CD4-positive, alpha-beta T cell treated with Interleukin-10 for 1 hour (primary cell): ENCODE measurements around the gene INSR.
"Not testable (repeated sequence)": the region's sequence is repeated elsewhere in the genome, so short reads cannot be mapped to it uniquely, and the experiment has no call there.

Source experiments
- DNase-seq: peaks from one replicate; pipeline ENCODE4 v3.0.0-alpha.2; 2020

Gene INSR

DNA sequence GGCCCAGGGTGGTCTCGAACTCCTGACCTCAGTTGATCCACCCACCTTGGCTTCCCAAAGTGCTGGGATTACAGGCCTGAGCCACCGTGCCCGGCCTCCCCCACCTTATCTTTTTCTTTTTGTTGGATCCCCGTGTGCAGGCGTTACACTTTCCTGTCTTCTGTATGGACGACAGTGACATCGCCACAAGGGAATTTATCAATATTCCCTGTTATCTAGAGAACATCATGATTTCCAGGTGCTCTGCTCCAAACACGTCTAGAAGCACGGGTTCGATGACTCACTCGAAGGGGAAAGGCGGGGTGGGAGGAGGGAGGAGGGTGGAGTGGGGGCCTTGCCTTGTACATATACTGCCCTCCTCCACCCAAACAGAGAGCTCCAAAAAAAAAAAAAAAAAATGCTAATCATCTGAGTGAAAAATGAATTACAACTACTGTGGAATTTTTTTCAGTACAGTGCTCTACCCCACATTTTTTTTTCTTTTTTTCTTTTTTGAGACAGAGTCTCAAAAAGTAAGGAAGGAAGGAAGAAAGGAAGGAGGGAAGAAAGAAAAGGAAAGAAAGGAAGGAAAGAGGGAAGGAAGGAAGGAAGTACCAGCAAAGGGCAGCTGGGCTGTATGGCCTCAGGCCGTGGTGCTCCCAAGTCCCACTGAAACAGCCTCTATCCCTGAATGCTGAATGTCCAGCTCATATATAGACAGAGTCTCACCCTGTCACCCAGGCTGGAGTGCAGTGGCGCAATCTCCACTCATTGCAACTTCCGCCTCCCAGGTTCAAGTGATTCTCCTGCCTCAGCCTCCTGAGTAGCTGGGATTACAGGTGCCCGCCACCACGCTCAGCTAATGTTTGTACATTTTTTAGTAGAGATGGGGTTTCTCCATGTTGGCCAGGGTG lies 36.8 kb downstream of the INSR start:
- DNase-seq = no peak

DNA sequence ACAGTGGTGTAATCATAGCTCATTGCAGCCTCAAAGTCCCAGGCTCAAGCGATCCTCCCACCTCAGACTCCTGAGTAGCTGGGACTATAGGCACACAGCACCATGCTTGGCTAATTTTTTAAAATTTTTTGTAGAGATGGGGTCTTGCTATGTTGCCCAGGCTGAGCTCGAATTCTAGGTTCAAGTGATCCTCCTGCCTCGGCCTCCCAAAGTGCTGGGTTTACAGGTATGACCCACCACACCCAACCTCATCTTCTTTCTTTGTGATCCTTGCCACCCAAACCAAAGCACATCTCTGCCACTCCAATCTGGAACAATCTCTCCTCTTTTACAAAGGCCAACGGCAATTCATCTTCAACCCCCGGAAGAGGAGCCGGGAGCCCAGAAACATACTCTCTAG lies 38.6 kb downstream of the INSR start:
- DNase-seq = no peak

DNA sequence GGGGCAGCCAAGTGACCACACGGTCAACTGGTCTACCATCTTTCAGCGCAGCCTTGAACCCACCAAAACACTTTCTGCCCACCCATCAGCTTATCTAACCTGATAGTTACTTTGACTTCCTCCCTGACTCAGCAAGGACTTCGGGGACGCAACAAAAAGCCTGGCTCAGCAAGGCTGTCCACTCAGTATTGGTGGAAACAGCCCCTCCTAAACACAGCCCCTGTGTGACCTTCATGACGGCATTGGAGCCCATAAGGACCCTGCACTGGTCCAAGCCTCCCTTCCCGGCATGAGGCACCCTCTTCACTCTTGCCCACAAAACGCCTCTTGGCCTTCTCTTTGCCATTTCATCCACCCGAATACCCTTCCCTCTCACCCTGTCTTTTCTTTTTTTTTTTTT lies 39.1 kb downstream of the INSR start:
- DNase-seq = no peak

DNA sequence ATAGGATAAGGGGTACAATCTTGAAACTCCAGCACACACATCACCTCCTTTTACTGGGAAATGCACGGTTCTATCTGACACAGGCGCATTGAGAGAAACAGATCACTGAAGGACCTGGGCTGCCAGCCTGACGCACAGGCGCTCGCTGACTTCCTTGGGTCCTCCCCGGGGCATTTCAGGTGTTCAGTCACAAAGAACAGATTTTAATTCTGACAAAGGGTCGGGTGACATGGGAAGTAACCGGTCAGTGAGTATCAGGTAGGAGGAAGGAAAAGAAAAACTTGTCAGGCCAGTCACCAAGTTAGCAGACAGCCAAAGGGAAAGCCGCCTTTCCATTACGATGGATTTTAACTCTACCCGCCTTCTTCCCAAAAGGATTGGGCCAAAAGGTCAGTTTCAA lies 39.6 kb downstream of the INSR start:
- DNase-seq = no peak

DNA sequence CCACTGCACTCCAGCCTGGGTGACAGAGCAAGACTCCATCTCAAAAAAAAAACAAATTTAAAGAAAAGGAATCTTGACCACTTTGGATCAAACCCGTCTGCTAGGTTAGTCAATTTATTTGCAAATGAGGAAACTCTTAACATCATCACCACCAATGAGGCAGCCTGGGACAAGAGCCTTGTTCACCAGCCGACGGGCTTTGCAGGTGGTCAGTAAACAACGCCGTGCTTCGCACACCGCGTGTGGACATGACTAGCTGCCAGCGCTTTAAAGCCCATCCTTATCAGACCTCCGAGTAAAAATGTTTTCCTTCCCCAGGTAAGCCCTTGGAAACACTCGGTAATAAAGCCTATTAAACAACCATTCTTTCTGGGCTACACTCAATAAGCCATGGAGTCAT lies 41.9 kb downstream of the INSR start:
- no peak for DNase-seq

DNA sequence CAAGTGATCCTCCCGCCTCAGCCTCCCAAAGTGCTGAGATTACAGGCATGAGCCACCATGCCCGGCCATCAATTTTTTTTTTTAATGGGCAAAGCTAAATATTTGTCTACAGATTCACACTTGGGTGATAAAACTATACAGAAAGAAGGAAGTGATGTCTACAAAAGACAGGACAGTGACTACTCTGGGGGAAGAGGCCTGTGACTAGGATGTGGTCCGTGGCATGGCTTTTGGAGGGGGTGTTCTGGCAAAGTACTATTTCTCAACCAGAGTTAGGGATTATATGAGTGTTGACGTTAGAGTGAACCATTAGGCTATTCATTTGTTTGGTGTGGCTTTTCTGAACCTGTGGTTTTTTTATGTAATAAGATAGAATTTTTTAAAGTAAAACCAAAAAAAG lies 42.7 kb downstream of the INSR start:
- no peak for DNase-seq

DNA sequence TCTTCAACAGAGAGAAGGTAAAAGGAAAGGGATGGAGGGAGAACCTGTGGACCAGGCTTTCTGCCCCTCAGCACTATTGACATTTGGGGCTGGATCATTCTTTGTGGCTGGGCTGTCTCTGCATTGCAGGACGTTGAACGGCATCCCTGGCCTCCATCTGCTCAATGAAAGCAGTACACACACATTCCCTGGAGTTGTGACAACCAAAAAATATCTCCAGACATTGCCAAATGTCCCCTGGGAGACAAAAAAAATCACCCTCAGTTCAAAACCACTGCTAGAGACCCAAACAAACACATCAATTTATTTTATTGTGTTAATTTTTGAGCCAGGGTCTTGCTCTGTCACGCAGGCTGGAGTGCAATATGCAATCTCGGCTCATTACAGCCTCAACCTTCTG lies 43.3 kb downstream of the INSR start:
- DNase-seq = no peak

DNA sequence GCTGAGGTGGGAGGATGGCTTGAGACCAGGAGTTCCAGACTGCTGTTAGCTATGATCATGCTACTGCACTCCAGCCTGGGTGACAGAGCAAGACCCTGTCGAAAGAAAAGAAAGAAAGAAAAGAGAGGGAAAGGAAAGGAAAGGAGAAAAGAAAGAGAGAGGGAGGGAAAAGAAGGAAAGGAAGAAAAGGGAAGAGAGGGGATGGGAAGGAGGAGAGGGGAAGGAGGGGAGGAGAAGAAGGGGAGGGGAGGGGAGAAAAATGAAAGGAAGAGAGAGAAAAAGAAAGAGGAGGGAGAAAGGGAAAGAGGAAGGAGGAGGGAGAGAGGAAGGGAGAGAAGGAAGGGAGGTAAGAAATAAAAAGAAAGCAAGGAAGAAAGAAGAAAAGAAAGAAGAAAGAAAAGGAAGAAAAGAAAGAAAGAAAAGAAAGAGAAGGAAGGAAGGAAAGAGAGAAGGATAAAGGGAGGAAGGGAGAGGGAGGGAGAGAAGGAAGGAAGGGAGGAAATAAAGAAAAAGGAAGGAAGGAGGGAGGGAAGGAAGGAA lies 44.1 kb downstream of the INSR start:
- DNase-seq = no peak

DNA sequence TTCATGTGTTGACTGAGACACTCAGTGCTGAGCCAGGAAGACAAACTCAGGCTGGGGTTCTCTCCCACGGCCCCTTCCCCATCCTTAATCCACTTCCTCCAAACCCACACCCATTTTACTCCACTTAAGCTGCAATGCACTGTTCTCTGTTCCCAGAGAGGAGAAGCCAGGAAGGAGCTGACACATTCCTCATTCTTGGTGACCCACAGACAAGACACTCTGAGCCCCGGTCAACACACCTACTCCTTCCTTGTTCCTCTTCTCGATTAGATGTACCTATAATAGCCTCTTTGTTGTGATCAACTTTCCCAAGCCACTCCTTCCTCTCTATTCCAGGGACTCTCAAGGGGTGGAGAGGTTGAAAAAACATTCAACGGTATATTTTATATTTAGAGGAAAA lies 47.1 kb downstream of the INSR start:
- DNase-seq = no peak

DNA sequence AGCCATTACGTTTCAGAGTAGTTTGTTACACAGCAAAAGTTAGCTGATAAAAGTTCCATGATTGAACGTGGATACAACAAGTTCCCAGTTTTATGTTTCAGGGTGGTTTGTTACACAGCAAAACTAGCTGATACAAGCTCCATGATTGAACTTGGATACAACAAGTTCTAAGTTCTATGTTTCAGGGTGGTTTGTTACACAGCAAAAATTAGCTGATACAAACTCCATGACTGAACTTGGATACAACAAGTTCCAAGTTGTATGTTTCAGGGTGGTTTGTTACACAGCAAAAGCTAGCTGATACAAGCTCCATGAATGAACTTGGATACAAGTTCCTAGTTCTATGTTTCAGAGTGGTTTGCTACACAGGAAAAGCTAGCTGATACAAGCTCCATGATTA lies 47.6 kb downstream of the INSR start:
- DNase-seq = no peak

DNA sequence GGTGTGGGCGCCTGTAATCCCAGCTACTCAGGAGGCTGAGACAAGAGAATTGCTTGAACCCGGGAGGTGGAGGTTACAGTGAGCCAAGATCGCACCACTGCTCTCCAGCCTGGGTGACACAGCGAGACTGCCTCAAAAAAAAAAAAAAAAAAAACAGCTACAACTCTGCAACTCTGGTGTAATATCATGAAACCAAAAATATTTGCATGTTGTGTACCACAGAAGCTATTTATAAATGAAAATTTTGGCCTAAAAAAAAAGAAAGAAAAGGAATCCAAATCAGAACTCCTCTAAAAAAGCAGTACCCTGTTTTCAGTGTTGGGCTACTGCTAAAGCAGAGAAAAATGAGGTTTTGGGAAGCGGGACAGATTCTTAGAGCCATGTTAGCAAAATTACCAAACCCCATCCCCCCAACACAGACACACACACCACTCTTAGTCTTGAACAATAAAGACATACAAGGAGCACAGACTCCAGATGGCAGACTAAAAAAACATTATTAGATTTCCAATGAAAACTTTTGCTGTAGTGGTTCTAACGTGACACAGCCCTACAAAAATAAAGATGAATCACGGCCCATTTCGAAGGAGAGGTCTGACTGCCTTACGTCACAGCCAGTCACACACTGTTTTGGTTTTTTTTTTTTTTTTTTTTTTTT lies 51.5 kb downstream of the INSR start:
- DNase-seq = no peak

DNA sequence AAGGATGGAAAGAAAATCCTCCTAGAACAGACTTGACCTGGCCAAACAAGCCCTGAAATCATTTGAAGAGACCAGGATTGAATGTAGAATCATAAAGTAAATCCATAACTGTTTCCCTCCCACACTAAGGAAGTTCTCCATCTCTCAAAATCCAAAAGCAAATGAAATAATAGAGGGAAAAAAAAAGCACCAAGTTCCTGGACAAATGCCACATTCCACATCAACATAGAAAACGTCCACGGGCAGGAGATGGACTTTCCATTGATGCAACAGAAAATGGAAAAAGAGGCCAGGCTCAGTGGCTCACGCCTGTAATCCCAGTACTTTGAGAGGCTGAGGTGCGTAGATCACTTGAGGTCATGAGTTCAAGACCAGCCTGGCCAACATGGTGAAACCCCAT lies 56.2 kb downstream of the INSR start:
- DNase-seq = no peak

DNA sequence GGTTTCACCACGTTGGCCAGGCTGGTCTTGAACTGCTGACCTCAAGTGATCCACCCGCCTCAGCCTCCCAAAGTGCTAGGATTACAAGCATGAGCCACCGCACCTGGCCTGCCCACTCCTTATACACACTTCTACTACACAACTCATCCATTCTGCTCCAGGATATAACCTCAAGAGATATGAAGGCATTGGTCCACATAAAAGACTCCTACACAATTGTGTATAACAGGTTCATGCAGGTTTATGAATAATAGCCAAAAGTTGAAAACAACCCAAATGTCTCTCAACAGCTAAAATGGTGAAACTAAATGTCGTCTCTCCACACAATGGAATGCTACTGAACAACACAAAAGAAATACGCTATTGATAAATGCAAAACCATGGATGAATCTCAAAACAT lies 58.1 kb downstream of the INSR start:
- DNase-seq = no peak

DNA sequence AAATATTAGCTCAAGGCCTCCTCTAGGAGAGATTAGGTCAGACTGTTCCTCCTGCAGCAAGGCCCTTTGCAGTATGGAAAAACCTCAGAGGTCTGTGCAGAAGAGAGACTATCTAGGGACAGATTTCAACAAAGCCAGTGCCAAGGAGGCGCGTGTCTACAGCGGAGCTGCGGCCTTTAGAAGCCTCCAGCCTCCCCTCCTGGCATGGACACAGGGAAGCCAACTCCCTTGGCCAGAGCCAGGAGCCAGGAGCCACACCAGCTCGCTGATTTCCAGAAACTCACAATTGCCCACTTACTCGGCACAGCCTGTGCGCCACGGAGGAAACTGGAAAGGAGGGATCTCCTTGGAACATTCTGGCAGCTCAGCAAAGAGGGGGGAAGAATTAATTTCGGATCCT lies 63.4 kb downstream of the INSR start:
- DNase-seq = no peak

DNA sequence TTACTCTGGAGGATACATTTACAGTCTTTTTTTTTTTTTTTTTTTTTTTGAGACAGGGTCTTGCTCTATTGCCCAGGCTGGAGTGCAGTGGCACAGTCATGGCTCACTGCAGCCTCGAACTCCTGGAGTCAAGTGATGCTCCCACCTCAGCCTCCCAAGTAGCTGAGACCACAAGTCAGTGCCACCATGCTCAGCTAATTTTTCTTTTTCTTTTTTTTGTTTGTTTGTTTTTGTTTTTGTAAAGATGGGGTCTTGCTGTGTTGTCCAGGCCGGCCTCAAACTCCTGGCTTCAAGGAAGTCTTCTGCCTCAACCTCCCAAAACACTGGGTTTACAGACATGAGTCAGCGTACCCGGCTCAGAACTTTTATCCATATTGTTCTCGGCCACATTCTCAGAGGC lies 64.5 kb downstream of the INSR start:
- DNase-seq = no peak

DNA sequence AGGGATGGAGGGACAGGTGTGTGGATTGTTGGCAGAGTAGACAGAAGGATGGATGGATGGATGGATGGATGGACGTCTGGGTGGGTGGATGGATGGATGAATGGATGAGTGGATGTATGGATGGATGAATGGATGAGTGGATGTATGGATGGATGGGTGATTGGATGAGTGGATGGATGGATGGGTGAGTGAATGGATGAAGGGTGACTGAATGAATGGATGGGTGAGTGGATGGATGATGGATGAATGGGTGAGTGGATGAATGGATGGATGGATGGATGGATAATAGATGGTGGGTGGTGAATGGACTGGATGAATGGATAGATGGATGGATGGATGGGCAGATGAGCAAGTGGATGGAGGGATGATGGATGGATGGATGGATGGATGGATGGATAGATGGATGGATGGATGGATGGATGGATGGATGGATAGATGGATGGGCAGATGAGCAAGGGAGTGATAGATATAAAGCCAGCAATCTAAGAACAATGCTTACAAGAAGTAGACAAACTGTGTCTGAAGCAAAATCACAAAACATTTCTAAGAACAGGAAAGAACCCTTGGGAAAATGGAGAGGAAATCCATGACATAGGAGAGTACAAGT lies 65.2 kb downstream of the INSR start:
- no peak for DNase-seq

DNA sequence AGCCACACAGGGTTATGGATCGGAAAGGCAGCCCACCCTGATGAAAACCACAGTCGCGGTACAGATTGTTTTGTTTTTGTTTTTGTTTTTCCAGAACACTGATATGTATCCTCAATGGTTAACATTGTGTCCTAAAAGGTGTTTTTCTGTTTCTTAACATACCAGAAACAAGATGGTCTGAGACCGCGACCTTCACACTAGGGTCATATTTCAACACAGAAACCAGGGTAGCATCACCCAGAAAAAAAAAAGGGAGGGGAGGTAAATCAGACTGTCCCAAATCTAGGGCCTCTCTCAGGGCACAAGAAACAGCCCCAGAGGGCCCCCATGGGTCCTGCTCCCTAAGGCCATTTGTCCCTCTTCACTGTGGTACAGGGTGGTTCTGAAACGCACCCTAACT lies 66.5 kb downstream of the INSR start:
- no peak for DNase-seq

DNA sequence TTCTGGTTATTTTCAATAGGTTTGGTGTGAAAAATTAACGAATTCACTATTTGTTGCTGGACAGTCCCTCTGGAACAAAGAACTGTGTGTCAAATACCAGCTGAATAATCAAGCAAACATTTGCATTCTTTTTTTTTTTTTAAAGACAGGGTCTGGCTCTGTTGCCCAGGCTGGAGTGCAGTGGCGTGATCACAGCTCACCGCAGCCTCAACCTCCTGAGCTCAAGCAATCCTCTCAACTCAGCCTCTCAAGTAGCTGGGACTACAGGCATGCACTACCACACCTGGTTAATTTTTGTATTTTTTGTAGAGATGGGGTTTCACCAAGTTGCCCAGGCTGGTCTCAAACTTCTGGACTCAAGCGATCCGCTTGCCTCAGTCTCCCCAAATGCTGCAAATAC lies 67.1 kb downstream of the INSR start:
- not testable (repeated sequence) for DNase-seq

DNA sequence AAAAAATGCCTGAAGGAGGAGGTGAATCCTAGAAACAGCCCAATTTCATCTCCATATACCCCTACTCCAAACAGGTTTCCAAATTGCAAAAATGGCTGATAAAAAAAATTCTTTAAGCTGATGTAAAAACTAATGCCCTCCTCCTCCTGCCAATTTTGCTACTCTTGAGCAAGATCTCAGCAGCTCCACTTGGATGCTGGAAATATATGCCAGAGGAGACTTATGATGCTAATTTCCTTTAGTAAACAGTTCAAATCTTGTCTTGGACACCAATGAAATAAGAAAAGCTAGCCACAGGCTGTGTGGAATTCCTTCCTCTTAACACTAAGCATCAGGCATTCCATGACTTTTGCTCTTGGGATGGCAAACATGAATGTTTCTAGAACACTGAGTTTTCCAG lies 67.5 kb downstream of the INSR start:
- no peak for DNase-seq

DNA sequence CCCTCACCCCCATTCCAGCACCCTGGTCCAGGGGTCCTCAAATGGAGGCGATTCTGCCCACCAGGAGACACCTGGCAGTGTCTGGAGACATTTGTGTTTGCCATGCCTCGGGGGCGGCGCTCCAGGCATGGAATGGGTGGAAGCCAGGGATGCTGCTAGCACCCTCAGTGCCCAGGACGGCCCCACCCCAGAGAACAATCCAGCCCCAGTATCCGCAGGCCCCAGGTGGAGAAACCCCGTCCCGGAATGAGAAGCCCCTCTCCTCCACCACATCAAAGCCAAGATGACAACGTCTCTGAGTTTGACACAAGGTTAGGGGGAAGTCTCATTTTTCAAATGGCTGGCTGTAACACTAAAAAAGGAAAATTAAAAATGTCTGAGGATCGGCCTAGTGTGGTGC lies 68.5 kb downstream of the INSR start:
- no peak for DNase-seq

DNA sequence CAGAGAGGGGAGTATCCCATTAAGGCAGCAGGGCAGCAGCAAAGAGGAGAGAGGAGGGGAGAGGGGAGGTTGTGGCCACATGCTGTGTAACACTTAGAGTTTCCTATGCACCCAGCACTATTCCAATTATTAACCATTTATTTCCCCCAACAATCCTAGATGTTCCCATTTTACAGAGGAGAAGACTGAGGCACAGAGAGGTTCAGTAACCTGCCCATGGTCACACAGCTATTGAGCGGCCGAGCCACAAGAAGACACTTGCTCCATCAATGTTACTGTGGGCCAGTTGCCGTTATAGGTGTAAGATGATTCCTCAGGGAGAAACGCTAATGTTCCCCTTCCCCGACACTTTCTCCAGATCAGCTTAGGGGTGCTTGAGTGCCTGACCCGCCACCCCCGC lies 69.2 kb downstream of the INSR start:
- DNase-seq = no peak

DNA sequence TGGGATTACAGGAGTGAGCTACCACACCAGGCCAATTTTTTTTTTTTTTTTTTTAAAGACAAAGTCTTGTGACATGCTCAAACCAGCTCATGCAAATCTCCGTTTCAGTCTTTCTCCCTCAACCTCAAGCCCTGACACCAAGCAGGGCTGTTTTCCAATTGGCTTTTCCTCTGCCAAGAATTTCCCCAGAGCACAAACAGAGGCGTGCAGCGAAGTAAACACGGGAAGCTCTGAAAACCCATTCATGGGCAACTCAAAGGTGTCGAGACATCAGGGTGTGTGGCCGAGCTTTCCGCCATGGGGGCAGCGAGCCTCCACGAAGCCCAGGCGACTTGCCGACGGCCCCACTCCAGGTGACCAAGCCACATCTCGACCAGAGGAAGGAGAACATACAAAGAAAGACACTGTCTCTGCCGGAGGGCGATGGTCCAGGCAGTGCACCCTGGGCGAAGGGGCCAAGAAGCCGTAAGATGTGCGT lies 70.0 kb downstream of the INSR start:
- DNase-seq = no peak

DNA sequence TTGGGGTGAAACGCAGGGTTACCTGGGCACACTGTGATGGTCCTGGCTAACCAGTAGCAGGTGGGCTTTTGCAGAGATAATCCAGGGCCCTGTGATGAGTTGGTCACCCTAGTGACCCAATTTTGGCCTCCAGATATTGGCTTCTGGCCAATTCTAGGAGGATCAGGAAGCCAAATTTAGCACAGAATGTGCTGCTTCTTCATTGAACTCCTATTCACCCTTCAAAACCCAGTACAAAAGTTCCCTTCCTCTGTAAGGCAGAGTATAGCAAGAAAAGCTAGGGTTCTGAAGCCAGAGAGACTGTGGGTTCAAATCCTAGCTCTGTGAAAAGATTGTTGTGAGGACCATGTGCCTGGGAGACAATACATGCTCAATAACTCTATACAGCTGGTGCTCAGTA lies 70.8 kb downstream of the INSR start:
- no peak for DNase-seq

DNA sequence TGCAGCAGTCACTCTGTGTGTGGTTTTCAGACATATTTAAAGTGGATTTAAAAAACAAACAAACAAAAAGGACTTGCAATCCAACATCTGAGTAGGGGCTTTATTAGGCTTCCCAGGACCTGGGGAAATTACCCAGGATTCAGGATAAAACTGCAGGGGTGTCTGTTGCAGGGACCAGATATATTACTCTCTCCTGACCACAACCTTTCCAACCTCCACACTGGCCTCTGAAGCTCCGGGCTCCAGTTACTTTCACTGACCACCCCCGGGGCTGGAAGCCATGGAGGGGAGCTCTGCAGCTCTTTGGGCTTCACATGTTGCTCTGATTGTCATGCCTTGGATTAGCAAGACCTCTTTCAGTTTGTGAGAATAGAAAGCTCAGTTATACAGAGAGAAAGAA lies 75.2 kb downstream of the INSR start:
- no peak for DNase-seq
